ENCODE data around the gene PLOD1. TPM values are rescaled to one million over a fixed set of nuclear protein-coding genes. Genes with fewer than 3 reads are reported as not detected.

Gene PLOD1
- total RNA-seq, 1 donor from 2014 or later, result 113 TPM

Other genes starting within 250 kb of the PLOD1 start
- gene DRAXIN, start 243.0 kb upstream of the PLOD1 start, total RNA-seq (ENCODE audit: unreplicated experiment), result 111 TPM
- gene AGTRAP, start 198.6 kb upstream of the PLOD1 start, total RNA-seq (ENCODE audit: unreplicated experiment), result 6.1 TPM
- not detected for gene C1orf167, start 172.5 kb upstream of the PLOD1 start, total RNA-seq (ENCODE audit: unreplicated experiment)
- 83.2 TPM for gene MTHFR, start 128.8 kb upstream of the PLOD1 start, total RNA-seq (ENCODE audit: unreplicated experiment)
- gene CLCN6, start 128.5 kb upstream of the PLOD1 start, total RNA-seq (ENCODE audit: unreplicated experiment), result 94.3 TPM
- gene NPPA, start 86.9 kb upstream of the PLOD1 start, total RNA-seq (ENCODE audit: unreplicated experiment), result not detected
- gene NPPB, start 75.8 kb upstream of the PLOD1 start, total RNA-seq (ENCODE audit: unreplicated experiment), result not detected
- 35.7 TPM for gene KIAA2013, start 8.3 kb upstream of the PLOD1 start, total RNA-seq (ENCODE audit: unreplicated experiment)
- gene MFN2, start 45.7 kb downstream of the PLOD1 start, total RNA-seq (ENCODE audit: unreplicated experiment), result 61.9 TPM
- gene MIIP, start 84.8 kb downstream of the PLOD1 start, total RNA-seq (ENCODE audit: unreplicated experiment), result 62.3 TPM
- gene TNFRSF8, start 128.6 kb downstream of the PLOD1 start, total RNA-seq (ENCODE audit: unreplicated experiment), result not detected
- 5.1 TPM for gene TNFRSF1B, start 232.3 kb downstream of the PLOD1 start, total RNA-seq (ENCODE audit: unreplicated experiment)

Data from glutamatergic neuron (in vitro differentiated cells).